Stimulated activated CD8-positive, alpha-beta memory T cell treated with anti-CD3 and anti-CD28 coated beads, Interleukin-4, amount 100 ng/mL, for 4 hours (primary cell): ENCODE data around the gene C22orf39.
A peak's percentile ranks its signal among the peaks of the same experiment; 100 is the strongest.
"Not testable (repeated sequence)": the region's sequence is repeated elsewhere in the genome, so short reads cannot be mapped to it uniquely, and the experiment has no call there.

Experiments used
- DNase-seq, 2 donors: peaks; one replicate each; pipeline ENCODE4 v3.0.0-alpha.2; 2020; ENCODE audit warnings: low read depth in 2 of 2, low spot score in 1 of 2

Gene C22orf39

DNA sequence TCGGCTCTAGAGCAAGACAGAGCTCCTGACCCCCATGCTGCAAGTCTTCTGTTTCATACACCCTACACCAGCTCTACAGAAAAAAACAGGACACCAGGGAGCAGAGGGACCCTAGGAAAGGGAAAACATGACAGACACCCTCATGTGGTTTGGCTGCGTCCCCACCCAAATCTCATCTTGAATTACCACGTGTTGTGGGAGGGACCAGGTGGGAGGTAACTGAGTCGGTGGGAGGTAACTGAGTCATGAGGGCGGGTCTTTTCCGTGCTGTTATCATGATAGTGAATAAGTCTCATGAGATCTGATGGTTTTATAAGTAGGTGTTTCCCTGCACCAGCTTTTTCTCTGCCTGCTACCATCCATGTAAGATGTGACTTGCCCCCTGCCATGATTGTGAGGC, 6.6 kb upstream of the C22orf39 start:
- DNase-seq = no peak

DNA sequence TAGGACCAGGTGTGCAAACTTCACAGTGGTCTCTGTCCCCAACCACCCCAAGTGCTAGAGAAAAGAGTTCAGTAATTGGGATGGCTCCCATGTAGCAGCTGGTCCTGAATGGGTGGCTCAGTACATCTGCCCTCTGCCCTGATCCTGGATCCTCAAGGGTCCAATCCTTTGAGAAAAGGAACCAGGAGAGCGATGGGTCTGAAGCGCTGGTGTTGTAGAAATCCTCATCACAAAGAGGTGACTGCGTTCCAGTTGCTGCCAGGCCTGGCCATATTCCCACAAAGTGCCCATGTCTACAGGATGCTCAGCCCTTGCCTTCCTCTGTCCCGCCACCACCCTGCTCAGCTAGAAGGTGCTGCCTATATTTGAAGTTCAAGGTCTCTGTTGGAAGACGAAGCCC, 6.2 kb upstream of the C22orf39 start:
- DNase-seq = no peak

GRCh38 chr22:19451570-19451969, 4.1 kb upstream of the C22orf39 start:
- no peak for DNase-seq

DNA sequence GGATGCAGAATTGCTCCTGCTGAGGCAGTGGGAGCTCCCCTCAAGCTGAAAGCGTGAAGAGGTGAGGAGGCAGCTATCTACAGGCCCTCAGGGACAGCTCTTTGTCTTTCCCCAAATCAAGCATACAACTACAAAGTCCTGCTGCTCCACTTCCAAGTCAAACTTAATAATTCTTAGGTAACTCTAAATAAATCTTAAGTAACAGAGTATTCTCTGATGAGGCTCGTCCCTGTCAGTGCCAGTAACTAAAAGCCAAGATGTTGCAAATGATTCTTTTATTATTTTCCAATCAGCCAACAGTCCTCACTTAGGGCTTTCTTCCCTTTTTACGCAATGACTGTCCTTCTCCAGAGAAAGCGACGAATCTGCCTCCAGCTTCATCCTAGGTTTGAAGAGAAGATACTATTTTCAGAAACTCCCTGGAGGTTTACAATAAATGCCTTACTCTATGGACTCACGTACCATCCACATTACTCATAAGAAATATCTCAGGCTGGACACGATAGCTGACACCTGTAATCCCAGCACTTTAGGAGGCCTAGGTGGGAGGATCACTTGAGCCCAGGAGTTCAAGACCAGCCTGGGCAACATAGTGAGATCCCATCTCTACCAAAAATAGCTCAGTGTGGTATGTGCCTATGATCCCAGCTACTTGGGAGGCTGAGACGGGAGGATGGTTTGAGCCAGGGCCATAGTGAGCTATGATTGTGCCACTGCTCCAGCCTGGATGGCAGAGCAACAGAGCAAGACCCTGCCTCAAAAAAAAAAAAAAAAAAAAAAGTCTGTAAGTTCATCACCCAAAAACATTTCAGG, 3.1 kb upstream of the C22orf39 start:
- no peak for DNase-seq

GRCh38 chr22:19449422-19449767, 1.9 kb upstream of the C22orf39 start:
- DNase-seq = no peak

DNA sequence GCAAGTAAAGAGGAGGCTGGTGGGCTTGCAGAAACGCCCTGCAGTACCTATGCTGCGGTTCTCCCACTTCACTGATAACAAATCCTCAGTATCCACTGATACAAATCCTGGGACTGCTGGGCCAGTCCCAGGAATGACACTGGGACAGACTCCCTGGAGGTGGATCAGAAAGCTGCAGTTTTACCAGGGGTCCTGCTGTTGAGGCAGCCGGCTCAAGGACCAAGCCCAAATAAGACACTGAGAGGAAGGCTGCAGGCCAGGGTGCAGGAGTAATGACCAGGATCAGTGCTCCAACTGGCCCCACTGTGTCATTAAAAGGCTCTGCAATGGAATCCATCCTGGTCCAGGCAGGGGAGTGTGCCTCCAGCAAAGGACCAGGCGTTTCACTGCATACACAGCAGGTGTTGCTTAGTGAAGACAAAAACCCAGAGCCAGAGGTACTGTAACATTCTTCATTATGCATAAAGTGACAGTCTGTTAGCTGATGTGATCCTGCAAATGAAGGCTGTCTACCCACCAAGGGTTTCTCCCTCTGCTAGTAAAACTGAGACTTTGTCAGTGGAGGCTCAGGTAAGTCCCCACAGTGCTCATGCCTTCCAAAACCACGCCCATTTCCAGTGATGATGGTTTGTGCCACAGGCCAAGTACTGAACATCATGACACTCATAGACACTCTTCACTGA, 1.4 kb upstream of the C22orf39 start:
- no peak for DNase-seq

DNA sequence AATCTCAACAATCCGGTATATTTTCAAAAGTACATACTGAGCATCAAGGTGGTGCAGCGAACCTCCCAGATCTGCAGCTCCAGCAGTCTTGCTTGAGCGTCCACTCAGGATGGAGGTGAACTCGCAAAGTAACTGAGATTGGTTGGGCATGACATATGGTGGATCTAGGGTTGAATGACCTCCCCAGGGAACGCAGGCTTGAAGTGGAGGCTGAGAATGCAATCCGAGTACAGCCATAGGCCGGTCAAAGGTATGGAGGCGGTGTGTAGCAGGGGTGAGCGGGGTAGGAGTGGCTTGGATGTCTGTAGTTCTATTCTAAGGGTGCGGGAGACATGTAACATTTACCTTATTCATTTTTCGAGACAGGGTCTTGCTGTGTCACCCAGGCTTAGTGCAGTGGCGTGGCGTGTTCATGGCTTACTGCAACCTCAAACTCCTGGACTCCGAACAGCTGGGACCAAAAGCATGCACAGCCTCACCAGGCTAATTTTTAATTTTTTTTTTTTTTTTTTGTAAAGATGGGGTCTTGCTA, 631 bp upstream of the C22orf39 start:
- no peak for DNase-seq

- no peak for DNase-seq
Measured at GRCh38 chr22:19446603-19447329, 745 bp downstream of the C22orf39 start.

DNA sequence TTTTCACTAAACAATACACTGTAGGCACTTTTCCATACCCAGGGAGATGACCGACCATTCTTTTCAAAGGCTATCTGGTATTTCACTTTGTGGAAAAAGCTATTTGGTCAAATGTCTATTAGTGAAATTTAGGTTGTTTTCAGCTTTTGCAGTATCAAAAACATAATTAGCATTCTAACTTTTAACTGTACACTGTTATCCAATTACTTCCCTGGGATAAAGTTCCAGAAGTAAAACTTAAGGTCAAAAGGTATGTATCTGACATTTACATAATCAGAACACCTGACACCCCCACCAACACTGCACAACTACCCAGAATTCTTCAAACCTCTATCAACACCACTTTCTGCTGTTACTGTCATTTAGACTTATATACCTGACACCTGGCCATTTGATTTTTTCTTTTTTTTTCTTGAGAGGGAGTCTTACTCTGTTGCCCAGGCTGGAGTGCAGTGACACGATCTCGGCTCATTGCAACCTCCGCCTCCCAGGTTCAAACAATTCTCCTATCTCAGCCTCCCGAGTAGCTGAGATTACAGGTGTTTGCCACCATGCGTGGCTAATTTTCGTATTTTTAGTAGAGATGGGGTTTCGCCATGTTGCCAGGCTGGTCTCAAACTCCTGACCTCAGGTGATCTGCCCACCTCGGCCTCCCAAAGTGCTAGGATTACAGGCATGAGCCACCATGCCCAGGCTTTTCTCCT, 2.1 kb downstream of the C22orf39 start:
- DNase-seq = not testable (repeated sequence)

- no peak for DNase-seq
Measured at GRCh38 chr22:19443544-19444211, 3.8 kb downstream of the C22orf39 start.

- DNase-seq = no peak
Measured at GRCh38 chr22:19442166-19442565, 5.3 kb downstream of the C22orf39 start.

GRCh38 chr22:19440411-19441195, 6.9 kb downstream of the C22orf39 start:
- no peak for DNase-seq

- DNase-seq = no peak
Measured at GRCh38 chr22:19438298-19438697, 9.2 kb downstream of the C22orf39 start.

DNA sequence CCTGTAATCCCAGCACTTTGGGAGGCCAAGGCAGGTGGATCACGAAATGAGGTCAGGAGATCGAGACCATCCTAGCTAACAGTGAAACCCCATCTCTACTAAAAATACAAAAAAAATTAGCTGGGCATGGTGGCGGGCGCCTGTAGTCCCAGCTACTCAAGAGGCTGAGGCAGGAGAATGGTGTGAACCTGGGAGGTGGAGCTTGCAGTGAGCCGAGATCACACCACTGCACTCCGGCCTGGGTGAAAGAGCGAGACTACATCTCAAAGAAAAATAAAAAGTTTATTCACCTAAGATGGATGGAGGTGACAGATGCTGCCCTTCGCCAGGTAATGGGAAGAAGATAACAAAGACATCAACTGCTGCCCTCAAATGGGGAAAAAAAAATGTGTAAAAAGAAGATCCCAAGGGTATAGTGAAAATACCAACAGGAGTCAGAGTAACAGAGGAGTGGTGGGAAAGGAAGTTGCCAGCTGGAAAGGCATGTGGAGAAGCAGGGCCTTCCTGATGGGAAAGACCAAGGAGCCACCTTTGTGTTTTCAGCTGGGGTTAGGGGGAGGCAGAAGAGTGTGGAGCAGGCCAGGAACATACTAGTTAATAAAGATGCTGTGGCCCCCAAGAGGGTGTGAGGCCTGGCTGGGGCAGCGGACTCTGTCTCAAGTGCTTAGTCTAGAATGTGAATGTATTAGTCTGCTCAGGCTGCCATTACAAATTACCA, 10.9 kb downstream of the C22orf39 start:
- DNase-seq = not testable (repeated sequence)

- no peak for DNase-seq
Measured at GRCh38 chr22:19434829-19435580, 12.5 kb downstream of the C22orf39 start.

DNA sequence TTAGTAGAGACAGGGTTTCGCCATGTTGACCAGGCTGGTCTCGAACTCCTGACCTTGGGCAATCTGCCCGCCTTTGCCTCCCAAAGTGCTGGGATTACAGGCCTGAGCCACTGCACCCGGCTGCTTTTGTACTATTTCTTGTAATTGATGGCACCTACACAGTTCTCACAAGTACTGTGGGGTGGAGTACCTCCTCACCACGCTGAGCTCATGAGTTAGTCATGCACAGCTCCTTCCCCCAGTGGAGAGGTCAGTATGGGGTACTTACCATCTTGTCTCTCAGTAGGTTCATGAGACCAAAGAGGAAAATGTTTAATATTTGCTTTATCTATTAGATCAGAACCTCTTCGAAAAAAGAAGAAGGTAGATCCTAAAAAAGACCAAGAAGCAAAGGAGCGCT, 13.1 kb downstream of the C22orf39 start:
- DNase-seq = no peak

GRCh38 chr22:19432133-19432851, 15.2 kb downstream of the C22orf39 start, which contains the start of gene MRPL40:
TSS of gene MRPL40 (plus strand) at chr22:19432545. CDS start at chr22:19432555, 10 bp downstream.
- DNase-seq = peak; percentile 65 to 84
